H1 (cell line): Measurements from ENCODE around the gene PDGFB.

Experiments used
- BCL11A ChIP-seq, 2 experiments: IDR thresholded peaks; one replicate each; pipeline ENCODE4 v1.6.1; 2011; ENCODE audit warnings: low read depth in 2 of 2, low read length in 2 of 2, mild to moderate bottlenecking in 2 of 2
- BRCA1 ChIP-seq: IDR thresholded peaks from 2 replicates; pipeline ENCODE4 v1.6.1; 2012; ENCODE audit warnings: low read depth, low read length, improper control_type of control experiment
- POLR2A ChIP-seq, 2 experiments: IDR thresholded peaks; 1 replicate in 1 of 2; 2 replicates in 1 of 2; pipeline ENCODE4 v1.6.1; 2011; ENCODE audit warnings: low read depth in 2 of 2, low read length in 2 of 2, mild to moderate bottlenecking in 2 of 2; ENCODE audit errors: control extremely low read depth in 1 of 2
- TF ChIP-seq, protein P1 (sequence below), 3 experiments: IDR thresholded peaks; 1 replicate in 2 of 3; 2 replicates in 1 of 3; pipeline versions ENCODE4 v1.5.1 to v1.6.1; 2011; ENCODE audit warnings: low read length in 3 of 3, mild to moderate bottlenecking in 3 of 3, inconsistent platforms in 2 of 3, low read depth in 1 of 3, moderate library complexity in 1 of 3; ENCODE audit not compliant: insufficient read depth in 1 of 3; ENCODE audit errors: control extremely low read depth in 1 of 3

GRCh38 chr22:39231197-39231950 lies 13.4 kb downstream of the PDGFB start:
- TF ChIP-seq, protein P1, sequence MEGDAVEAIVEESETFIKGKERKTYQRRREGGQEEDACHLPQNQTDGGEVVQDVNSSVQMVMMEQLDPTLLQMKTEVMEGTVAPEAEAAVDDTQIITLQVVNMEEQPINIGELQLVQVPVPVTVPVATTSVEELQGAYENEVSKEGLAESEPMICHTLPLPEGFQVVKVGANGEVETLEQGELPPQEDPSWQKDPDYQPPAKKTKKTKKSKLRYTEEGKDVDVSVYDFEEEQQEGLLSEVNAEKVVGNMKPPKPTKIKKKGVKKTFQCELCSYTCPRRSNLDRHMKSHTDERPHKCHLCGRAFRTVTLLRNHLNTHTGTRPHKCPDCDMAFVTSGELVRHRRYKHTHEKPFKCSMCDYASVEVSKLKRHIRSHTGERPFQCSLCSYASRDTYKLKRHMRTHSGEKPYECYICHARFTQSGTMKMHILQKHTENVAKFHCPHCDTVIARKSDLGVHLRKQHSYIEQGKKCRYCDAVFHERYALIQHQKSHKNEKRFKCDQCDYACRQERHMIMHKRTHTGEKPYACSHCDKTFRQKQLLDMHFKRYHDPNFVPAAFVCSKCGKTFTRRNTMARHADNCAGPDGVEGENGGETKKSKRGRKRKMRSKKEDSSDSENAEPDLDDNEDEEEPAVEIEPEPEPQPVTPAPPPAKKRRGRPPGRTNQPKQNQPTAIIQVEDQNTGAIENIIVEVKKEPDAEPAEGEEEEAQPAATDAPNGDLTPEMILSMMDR (IDR thresholded peaks at IDR 0.05; ENCODE audit: control extremely low read depth in 1 of 3, insufficient read depth in 1 of 3, low read depth in 1 of 3, low read length in 3 of 3) = no peak
- TF ChIP-seq BCL11A (IDR thresholded peaks at IDR 0.05; ENCODE audit: low read depth in 2 of 2, low read length in 2 of 2) (no peak), POLR2A (IDR thresholded peaks at IDR 0.05; ENCODE audit: control extremely low read depth in 1 of 2, low read depth in 2 of 2, low read length in 2 of 2) (no peak), BRCA1 (no peak)
